ENCODE measurements around the gene KRTAP5-3. TPM values are rescaled to one million over a fixed set of nuclear protein-coding genes. Genes with fewer than 3 reads are reported as not detected.

The KRTAP5-3 gene
- total and polyA plus RNA-seq, 2 donors (not counting 1 experiment from before 2014, with no cell fraction given) = not detected

- no peak within 1 kb of the TSS for H3K4me3 Mint-ChIP-seq
- DNase-seq = no peak
- no peaks in the 10 kb centered on the region for H3K4me1 ChIP-seq (ENCODE audit: control insufficient read depth in 2 of 2, insufficient read depth in 2 of 2, low read length in 2 of 2)
- ATAC-seq (ENCODE audit: low read depth) = no peak
- no peak within 1 kb of the TSS for H3K9ac ChIP-seq (ENCODE audit: low read length)
- no peaks in the 10 kb centered on the region for H4K20me1 ChIP-seq (ENCODE audit: control insufficient read depth, insufficient read depth, low read length, poor library complexity, severe bottlenecking)
- H3K4me3 ChIP-seq (ENCODE audit: control extremely low read depth in 1 of 5, extremely low read depth in 1 of 5, insufficient read depth in 1 of 5, low read depth in 2 of 5, low read length in 4 of 5) = no peak within 1 kb of the TSS
- WGBS (ENCODE audit: insufficient coverage) = 17% methylated on average over 1 of the region's 4 CpGs
- no peak within 1 kb of the TSS for H3K4me2 ChIP-seq (replicated peaks; ENCODE audit: low read depth, low read length, poor library complexity, severe bottlenecking)
- H3K4me1 Mint-ChIP-seq = peaks cover 12% of the 10 kb centered on the region
- H3K36me3 ChIP-seq (replicated peaks in 1 of 2; ENCODE audit: control extremely low read depth in 1 of 2, control insufficient read depth in 1 of 2, extremely low read depth in 1 of 2, insufficient read depth in 2 of 2, low read length in 1 of 2) = no peaks in the 10 kb centered on the region
- no peaks in the 10 kb centered on the region for H3K9me3 Mint-ChIP-seq (ENCODE audit: insufficient read depth)
- ChIA-PET CTCF (interaction anchor here (1.0 to 1.5 kb wide), 3 partner anchors 23 to 42 kb away, joined by 3 to 6 read pairs (median 5); no protein-coding TSS in a partner anchor), POLR2A (no interaction called here)
- H2AFZ ChIP-seq (ENCODE audit: insufficient read depth, low read depth, low read length, poor library complexity, severe bottlenecking) = no peak within 1 kb of the TSS
- TF ChIP-seq, protein P1, sequence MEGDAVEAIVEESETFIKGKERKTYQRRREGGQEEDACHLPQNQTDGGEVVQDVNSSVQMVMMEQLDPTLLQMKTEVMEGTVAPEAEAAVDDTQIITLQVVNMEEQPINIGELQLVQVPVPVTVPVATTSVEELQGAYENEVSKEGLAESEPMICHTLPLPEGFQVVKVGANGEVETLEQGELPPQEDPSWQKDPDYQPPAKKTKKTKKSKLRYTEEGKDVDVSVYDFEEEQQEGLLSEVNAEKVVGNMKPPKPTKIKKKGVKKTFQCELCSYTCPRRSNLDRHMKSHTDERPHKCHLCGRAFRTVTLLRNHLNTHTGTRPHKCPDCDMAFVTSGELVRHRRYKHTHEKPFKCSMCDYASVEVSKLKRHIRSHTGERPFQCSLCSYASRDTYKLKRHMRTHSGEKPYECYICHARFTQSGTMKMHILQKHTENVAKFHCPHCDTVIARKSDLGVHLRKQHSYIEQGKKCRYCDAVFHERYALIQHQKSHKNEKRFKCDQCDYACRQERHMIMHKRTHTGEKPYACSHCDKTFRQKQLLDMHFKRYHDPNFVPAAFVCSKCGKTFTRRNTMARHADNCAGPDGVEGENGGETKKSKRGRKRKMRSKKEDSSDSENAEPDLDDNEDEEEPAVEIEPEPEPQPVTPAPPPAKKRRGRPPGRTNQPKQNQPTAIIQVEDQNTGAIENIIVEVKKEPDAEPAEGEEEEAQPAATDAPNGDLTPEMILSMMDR (IDR thresholded peaks at IDR 0.05) = no peak
- no peak for TF ChIP-seq EZH2 (IDR thresholded peaks at IDR 0.05; ENCODE audit: borderline replicate concordance, insufficient read depth, low read depth, low read length, poor library complexity, severe bottlenecking)
- no peak within 1 kb of the TSS for H3K27ac Mint-ChIP-seq
- H3K79me2 ChIP-seq (ENCODE audit: control insufficient read depth, insufficient read depth, low read length) = no peaks in the 10 kb centered on the region
- no peaks in the 10 kb centered on the region for H3K9me3 ChIP-seq (ENCODE audit: control extremely low read depth in 1 of 3, control insufficient read depth in 2 of 3, insufficient read depth in 1 of 3, low read length in 2 of 3)
- intact Hi-C loops (cut with micrococcal nuclease) = no loop called here
- peaks cover 0 to 19% (median 4%) of the 10 kb centered on the region in 4 experiments for H3K27me3 ChIP-seq (replicated peaks in 1 of 4; ENCODE audit: control extremely low read depth in 1 of 4, control insufficient read depth in 3 of 4, insufficient read depth in 4 of 4, low read length in 3 of 4)
- H3K27ac ChIP-seq (ENCODE audit: low read length in 2 of 2) = no peak within 1 kb of the TSS
- H3K27me3 Mint-ChIP-seq = peaks cover 48% of the 10 kb centered on the region
These were observed 10.3 kb downstream of the KRTAP5-3 start, which contains the start of gene KRTAP5-2 for GRCh38 chr11:1597994-1598380. Gene KRTAP5-2, minus strand, starts transcription at chr11:1598294. Its CDS starts 44 bp downstream, at chr11:1598250.

DNA sequence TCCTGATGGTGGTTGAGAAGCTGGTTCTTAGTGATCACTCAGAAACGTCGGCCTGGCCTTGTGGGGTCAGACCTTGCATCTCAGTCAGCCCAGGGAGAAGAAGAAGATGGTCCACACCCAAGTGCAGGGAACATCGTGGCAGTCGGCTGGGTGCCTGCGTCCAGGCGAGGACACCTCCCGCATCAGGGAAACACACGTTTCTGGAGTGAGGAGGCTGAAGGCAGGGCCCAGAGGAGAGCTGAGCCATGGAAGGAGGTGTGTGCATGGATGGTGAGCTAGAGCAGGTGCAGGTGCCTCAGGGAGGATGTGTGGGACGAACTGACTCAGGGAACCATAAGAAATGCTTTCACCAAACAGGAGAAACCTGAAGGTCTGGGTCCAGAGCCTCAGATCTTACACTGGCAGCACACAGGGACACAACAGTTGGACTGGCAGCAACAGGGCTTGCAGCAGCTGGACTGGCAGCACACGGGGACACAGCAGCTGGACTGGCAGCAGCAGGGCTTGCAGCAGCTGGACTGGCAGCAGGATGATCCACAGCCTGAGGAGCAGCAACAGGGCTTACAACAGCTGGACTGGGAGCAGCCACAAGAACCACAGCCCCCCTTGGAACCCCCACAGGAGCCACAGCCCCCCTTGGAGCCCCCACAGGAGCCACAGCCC is 10.8 kb downstream of the KRTAP5-3 start:
- POLR2A ChIA-PET = no interaction called here

More for the DNA sequence above, 10.8 kb downstream of the KRTAP5-3 start:
- Histone ChIP-seq H4K20me1 (ENCODE audit: control insufficient read depth, insufficient read depth, low read length, poor library complexity, severe bottlenecking) (no peaks in the 10 kb centered on the region), H3K4me1 (ENCODE audit: control insufficient read depth in 2 of 2, insufficient read depth in 2 of 2, low read length in 2 of 2) (no peaks in the 10 kb centered on the region), H3K79me2 (ENCODE audit: control insufficient read depth, insufficient read depth, low read length) (no peaks in the 10 kb centered on the region), H3K27ac (ENCODE audit: low read length in 2 of 2) (no peak overlapping the region), H2AFZ (ENCODE audit: insufficient read depth, low read depth, low read length, poor library complexity, severe bottlenecking) (no peak overlapping the region), H3K4me3 (ENCODE audit: control extremely low read depth in 1 of 5, extremely low read depth in 1 of 5, insufficient read depth in 1 of 5, low read depth in 2 of 5, low read length in 4 of 5) (no peak overlapping the region), H3K27me3 (replicated peaks in 1 of 4; ENCODE audit: control extremely low read depth in 1 of 4, control insufficient read depth in 3 of 4, insufficient read depth in 4 of 4, low read length in 3 of 4) (peaks cover 0 to 19% (median 4%) of the 10 kb centered on the region in 4 experiments), H3K9me3 (ENCODE audit: control extremely low read depth in 1 of 3, control insufficient read depth in 2 of 3, insufficient read depth in 1 of 3, low read length in 2 of 3) (no peaks in the 10 kb centered on the region), H3K4me2 (replicated peaks; ENCODE audit: low read depth, low read length, poor library complexity, severe bottlenecking) (no peak overlapping the region), H3K9ac (ENCODE audit: low read length) (no peak overlapping the region), H3K36me3 (replicated peaks in 1 of 2; ENCODE audit: control extremely low read depth in 1 of 2, control insufficient read depth in 1 of 2, extremely low read depth in 1 of 2, insufficient read depth in 2 of 2, low read length in 1 of 2) (no peaks in the 10 kb centered on the region)
- Mint-ChIP-seq H3K4me1 (peaks cover 12% of the 10 kb centered on the region), H3K27ac (no peak overlapping the region), H3K27me3 (peaks cover 52% of the 10 kb centered on the region), H3K4me3 (no peak overlapping the region), H3K9me3 (ENCODE audit: insufficient read depth) (no peaks in the 10 kb centered on the region)
- intact Hi-C loops (cut with micrococcal nuclease) = no loop called here
- DNase-seq (no peak), ATAC-seq (ENCODE audit: low read depth) (no peak)
- no peak for TF ChIP-seq EZH2 (IDR thresholded peaks at IDR 0.05; ENCODE audit: borderline replicate concordance, insufficient read depth, low read depth, low read length, poor library complexity, severe bottlenecking)
- TF ChIP-seq, protein P1 (IDR thresholded peaks at IDR 0.05) = no peak
- CTCF ChIA-PET = interaction anchor here (1.0 kb wide), 2 partner anchors 23 to 42 kb away, joined by 3 to 5 read pairs; no protein-coding TSS in a partner anchor
- WGBS (ENCODE audit: insufficient coverage) = 85% methylated on average over 10 of the region's 10 CpGs
